Panc1 (cell line): ENCODE data around the gene SEC62. TPM values are rescaled to one million over a fixed set of nuclear protein-coding genes. Genes with fewer than 3 reads are reported as not detected.

Experiments used
- ATAC-seq: fragments of 200-7000 bp; cut with Tn5 transposase; 2 replicates; pipeline ENCODE4 v1.9.1; 2020; ENCODE audit warnings: mild to moderate bottlenecking, moderate library complexity
- BruUV-seq: library from RNA; stranded (reverse); fragments of 400-500 nt; replicated peaks from 2 replicates; lab custom pipeline; 2021; lab: Mats Ljungman, UMichigan
- CTCF ChIA-PET: fragments of 300-600 bp; sonication (Branson Sonifier 250); formaldehyde crosslinking; loops from one replicate; lab custom pipeline; 2022; ENCODE audit warnings: antibody characterized with exemption; lab: Charles Lee
- POLR2A ChIA-PET: fragments of 300-600 bp; sonication (Branson Sonifier 250); formaldehyde crosslinking; loops from one replicate; lab custom pipeline; 2022; ENCODE audit warnings: antibody characterized with exemption; lab: Charles Lee
- DNase-seq: peaks from one replicate; pipeline ENCODE4 v3.0.0-alpha.2; 2010; ENCODE audit warnings: low read depth, low spot score
- H3K27ac ChIP-seq: 2 replicates; pipeline ENCODE4 v1.5.1; 2011; ENCODE audit warnings: mild to moderate bottlenecking, low read length, inconsistent platforms
- H3K27me3 ChIP-seq: fragments of 200-500 bp; sonication (Bioruptor generic); 2 replicates; pipeline ENCODE4 v1.6.0; 2014; ENCODE audit warnings: low read length, inconsistent platforms; ENCODE audit not compliant: control insufficient read depth, insufficient read depth
- H3K36me3 ChIP-seq: fragments of 200-500 bp; sonication (Bioruptor generic); 2 replicates; pipeline ENCODE4 v1.5.1; 2014; ENCODE audit warnings: inconsistent platforms, mild to moderate bottlenecking, low read length, moderate library complexity; ENCODE audit not compliant: control insufficient read depth, insufficient read depth
- H3K4me1 ChIP-seq: 2 replicates; pipeline ENCODE4 v1.5.1; 2011; ENCODE audit warnings: inconsistent platforms, mild to moderate bottlenecking, low read length, moderate library complexity; ENCODE audit not compliant: control insufficient read depth, insufficient read depth
- H3K4me3 ChIP-seq, 2 experiments: 2 replicates each; pipeline ENCODE4 v1.5.1; 2011 to 2012; ENCODE audit warnings: low read depth in 2 of 2, low read length in 2 of 2, mild to moderate bottlenecking in 2 of 2, inconsistent platforms in 1 of 2, moderate library complexity in 1 of 2
- H3K9me3 ChIP-seq: fragments of 200-500 bp; sonication (Bioruptor generic); 2 replicates; pipeline ENCODE4 v1.5.1; 2014; ENCODE audit warnings: low read depth, mild to moderate bottlenecking, inconsistent platforms, low read length, moderate library complexity; ENCODE audit not compliant: control insufficient read depth, insufficient read depth
- CTCF ChIP-seq: fragments of 450-650 bp; IDR thresholded peaks from 2 replicates; pipeline ENCODE4 v1.5.1; 2017; ENCODE audit warnings: mild to moderate bottlenecking
- POLR2AphosphoS5 ChIP-seq: IDR thresholded peaks from 2 replicates; pipeline ENCODE4 v1.6.1; 2012; ENCODE audit warnings: mild to moderate bottlenecking, low read depth, low read length, moderate library complexity
- REST ChIP-seq, 2 experiments: IDR thresholded peaks; 2 replicates each; pipeline ENCODE4 v1.6.1; 2011 to 2012; ENCODE audit warnings: low read depth in 2 of 2, control low read depth in 1 of 2, low read length in 1 of 2, mild to moderate bottlenecking in 1 of 2, moderate library complexity in 1 of 2; ENCODE audit not compliant: insufficient read depth in 1 of 2
- SIN3A ChIP-seq: IDR thresholded peaks from 2 replicates; pipeline ENCODE4 v1.6.1; 2012; ENCODE audit warnings: low read depth, mild to moderate bottlenecking, low read length, moderate library complexity, borderline replicate concordance; ENCODE audit not compliant: insufficient read depth
- TCF7L2 ChIP-seq: IDR thresholded peaks from 2 replicates; pipeline ENCODE4 v1.6.1; 2011; ENCODE audit warnings: mild to moderate bottlenecking, low read depth, low read length, inconsistent platforms
- in situ Hi-C: cut with HindIII; loops from 2 replicates; pipeline ENCODE4 v1.10.0; 2016; ENCODE audit warnings: low sequenced_read_pairs, low pct_unique_long_range_greater_than_20kb
- intact Hi-C: fragments of 100-400 bp; cut with micrococcal nuclease; formaldehyde crosslinking; loops from one replicate; pipeline ENCODE4 v1.10.0; 2022; ENCODE audit not compliant: unreplicated experiment
- total RNA-seq: library from RNA; stranded (reverse); gene quantifications from one replicate; pipeline ENCODE4 v1.2.1, GENCODE V29; 2021; ENCODE audit not compliant: unreplicated experiment

SEC62 gene
- total RNA-seq, 1 experiment from 2014 or later: 89.9 TPM

GRCh38 chr3:169945313-169945712, 21.3 kb upstream of the SEC62 start:
- no TSS peak for BruUV-seq
- peaks cover 6% of the 10 kb centered on the region; the same call in 1 of the 2 replicates for H3K27me3 ChIP-seq
- intact Hi-C loops: no loop called here
- no peaks in the 10 kb centered on the region for H3K36me3 ChIP-seq
- ATAC-seq (no peak), DNase-seq (no peak)
- no peak for TF ChIP-seq CTCF
- no peak for TF ChIP-seq TCF7L2
- TF ChIP-seq SIN3A: no peak
- no peak for TF ChIP-seq REST (IDR thresholded peaks at IDR 0.05; ENCODE audit: insufficient read depth in 1 of 2, low read depth in 2 of 2, low read length in 1 of 2)
- no peak for TF ChIP-seq POLR2AphosphoS5
- POLR2A ChIA-PET: no interaction called here
- no peak overlapping the region for H3K27ac ChIP-seq
- H3K4me3 ChIP-seq: no peak overlapping the region
- H3K4me1 ChIP-seq: no peaks in the 10 kb centered on the region
- CTCF ChIA-PET: no interaction called here
- no peaks in the 10 kb centered on the region for H3K9me3 ChIP-seq
- in situ Hi-C loops: no loop called here

- H3K4me1 ChIP-seq: no peaks in the 10 kb centered on the region
- no peak for ATAC-seq
- H3K27me3 ChIP-seq: peaks cover 3% of the 10 kb centered on the region; the same call in 1 of the 2 replicates
- no peaks in the 10 kb centered on the region for H3K9me3 ChIP-seq
- no peaks in the 10 kb centered on the region for H3K36me3 ChIP-seq
- POLR2A ChIA-PET: no interaction called here
- H3K27ac ChIP-seq: no peak overlapping the region
- TF ChIP-seq REST (IDR thresholded peaks at IDR 0.05; ENCODE audit: insufficient read depth in 1 of 2, low read depth in 2 of 2, low read length in 1 of 2) (no peak), TCF7L2 (no peak), CTCF (no peak), POLR2AphosphoS5 (no peak), SIN3A (no peak)
- DNase-seq: no peak
- no TSS peak for BruUV-seq
- in situ Hi-C loops (no loop called here), intact Hi-C loops (no loop called here)
- CTCF ChIA-PET: no interaction called here
- no peak overlapping the region for H3K4me3 ChIP-seq
These were observed 20.3 kb upstream of the SEC62 start for GRCh38 chr3:169946336-169946735.
